Measurements from ENCODE around the gene NRIP1.

NRIP1 gene

DNA sequence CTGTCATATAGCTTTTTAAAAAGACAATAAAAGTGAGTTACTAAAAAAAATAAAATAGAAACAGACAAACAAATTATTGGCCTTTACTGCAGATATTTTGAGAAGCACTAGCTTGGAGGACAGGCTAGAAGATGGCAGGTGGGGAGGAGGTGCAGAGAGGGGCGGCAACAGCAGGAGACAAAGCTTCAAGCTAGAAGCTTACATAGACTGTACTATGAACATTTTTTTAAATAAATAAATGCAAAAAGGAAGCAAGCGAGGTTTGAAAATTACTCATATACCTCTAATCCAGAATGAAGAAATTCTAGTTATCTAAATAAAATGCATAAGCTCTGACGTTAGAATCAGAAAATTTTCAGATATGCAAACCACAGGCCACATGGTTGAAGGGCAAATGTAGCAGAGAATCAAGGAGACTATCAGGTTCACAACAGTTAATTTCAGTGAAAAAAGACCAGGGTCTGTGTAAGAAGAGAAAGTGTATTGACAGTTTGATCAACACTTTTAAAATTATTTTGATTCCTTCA, 54.9 kb downstream of the NRIP1 start:
- Histone ChIP-seq H3K4me3 (ENCODE audit: low read length) (no peak overlapping the region), H3K4me2 (ENCODE audit: low read length) (no peak overlapping the region), H3K9me3 (ENCODE audit: insufficient read depth, low read length) (no peaks in the 10 kb centered on the region), H3K4me1 (ENCODE audit: low read length) (no peaks in the 10 kb centered on the region), H4K20me1 (ENCODE audit: insufficient read depth, low read length) (no peaks in the 10 kb centered on the region), H3K79me2 (ENCODE audit: low read length) (no peaks in the 10 kb centered on the region), H3K27me3 (ENCODE audit: low read depth, low read length) (no peaks in the 10 kb centered on the region), H3K27ac (ENCODE audit: low read length) (no peak overlapping the region), H3K36me3 (replicated peaks; ENCODE audit: low read depth, low read length) (no peaks in the 10 kb centered on the region), H2AFZ (ENCODE audit: low read depth, low read length) (no peak overlapping the region), H3K9ac (ENCODE audit: low read length) (no peak overlapping the region)
- TF ChIP-seq, protein P1, sequence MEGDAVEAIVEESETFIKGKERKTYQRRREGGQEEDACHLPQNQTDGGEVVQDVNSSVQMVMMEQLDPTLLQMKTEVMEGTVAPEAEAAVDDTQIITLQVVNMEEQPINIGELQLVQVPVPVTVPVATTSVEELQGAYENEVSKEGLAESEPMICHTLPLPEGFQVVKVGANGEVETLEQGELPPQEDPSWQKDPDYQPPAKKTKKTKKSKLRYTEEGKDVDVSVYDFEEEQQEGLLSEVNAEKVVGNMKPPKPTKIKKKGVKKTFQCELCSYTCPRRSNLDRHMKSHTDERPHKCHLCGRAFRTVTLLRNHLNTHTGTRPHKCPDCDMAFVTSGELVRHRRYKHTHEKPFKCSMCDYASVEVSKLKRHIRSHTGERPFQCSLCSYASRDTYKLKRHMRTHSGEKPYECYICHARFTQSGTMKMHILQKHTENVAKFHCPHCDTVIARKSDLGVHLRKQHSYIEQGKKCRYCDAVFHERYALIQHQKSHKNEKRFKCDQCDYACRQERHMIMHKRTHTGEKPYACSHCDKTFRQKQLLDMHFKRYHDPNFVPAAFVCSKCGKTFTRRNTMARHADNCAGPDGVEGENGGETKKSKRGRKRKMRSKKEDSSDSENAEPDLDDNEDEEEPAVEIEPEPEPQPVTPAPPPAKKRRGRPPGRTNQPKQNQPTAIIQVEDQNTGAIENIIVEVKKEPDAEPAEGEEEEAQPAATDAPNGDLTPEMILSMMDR (IDR thresholded peaks at IDR 0.05; ENCODE audit: low read depth, low read length), result no peak
- TF ChIP-seq EZH2phosphoT487 (IDR thresholded peaks at IDR 0.05; ENCODE audit: low read depth), result no peak

DNA sequence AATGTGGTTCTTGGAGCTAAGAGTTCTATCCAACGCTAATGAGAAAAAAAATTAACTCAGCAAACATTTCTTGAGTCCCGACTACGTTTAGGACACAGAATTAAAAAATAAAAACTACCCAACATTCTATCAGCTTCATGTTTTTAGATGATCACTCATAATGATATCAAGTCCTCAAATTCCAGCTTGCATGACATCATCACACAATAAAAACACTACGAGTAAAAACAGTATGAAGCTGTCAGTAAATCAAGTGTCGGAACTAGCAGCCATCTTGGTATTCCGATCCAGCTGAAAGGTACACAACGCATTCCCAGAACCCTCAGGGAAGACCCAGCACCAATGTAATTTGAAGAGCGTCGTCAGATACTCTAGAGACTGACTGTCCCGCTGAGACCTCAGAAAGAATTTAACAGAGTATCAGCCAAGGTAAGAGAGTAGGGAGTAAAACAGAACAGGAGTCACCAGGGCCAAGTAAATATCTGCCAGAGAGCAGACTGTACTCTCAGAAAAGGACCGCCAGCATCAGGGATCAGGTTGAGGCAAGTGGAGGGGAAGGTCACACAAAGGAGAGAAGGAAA, 57.0 kb downstream of the NRIP1 start:
- Histone ChIP-seq H3K27ac (ENCODE audit: low read length) (no peak overlapping the region), H2AFZ (ENCODE audit: low read depth, low read length) (no peak overlapping the region), H3K4me1 (ENCODE audit: low read length) (no peaks in the 10 kb centered on the region), H3K27me3 (ENCODE audit: low read depth, low read length) (no peaks in the 10 kb centered on the region), H3K9me3 (ENCODE audit: insufficient read depth, low read length) (no peaks in the 10 kb centered on the region), H3K36me3 (replicated peaks; ENCODE audit: low read depth, low read length) (no peaks in the 10 kb centered on the region), H4K20me1 (ENCODE audit: insufficient read depth, low read length) (no peaks in the 10 kb centered on the region), H3K9ac (ENCODE audit: low read length) (no peak overlapping the region), H3K4me3 (ENCODE audit: low read length) (no peak overlapping the region), H3K79me2 (ENCODE audit: low read length) (no peaks in the 10 kb centered on the region), H3K4me2 (ENCODE audit: low read length) (no peak overlapping the region)
- TF ChIP-seq, protein P1 (IDR thresholded peaks at IDR 0.05; ENCODE audit: low read depth, low read length), result no peak
- TF ChIP-seq EZH2phosphoT487 (IDR thresholded peaks at IDR 0.05; ENCODE audit: low read depth), result no peak

DNA sequence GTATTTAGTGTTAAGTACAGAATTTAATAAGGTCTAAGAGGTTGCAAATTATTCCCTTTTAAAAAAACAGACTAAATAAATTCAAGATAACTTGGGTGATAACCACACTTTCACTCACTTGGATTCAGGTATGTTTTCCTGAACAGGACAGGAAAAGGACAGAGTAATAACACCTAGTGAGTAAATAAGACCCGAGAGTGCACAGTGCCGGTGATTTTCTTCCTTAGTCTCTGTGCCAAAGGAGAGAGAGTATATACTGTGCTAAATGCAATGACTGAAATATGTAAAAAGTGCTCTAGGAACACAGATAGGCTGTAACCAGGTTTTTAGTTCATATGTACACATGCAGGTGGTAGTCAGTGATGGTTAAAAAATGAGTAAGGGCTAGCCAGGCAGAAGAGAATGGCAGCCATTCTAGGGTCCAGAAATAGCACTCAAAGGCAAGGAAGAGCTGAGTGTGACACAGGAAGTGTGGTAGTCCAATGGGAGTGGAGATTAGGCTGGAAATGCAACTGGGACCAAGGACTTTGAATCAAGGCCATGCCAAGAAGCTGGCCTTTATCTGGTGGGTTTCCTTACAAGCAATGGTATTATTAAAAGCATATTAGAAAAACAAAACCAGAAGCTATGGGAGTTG, 58.1 kb downstream of the NRIP1 start:
- H3K27me3 ChIP-seq (ENCODE audit: low read depth, low read length), result no peaks in the 10 kb centered on the region
- no peaks in the 10 kb centered on the region for H4K20me1 ChIP-seq (ENCODE audit: insufficient read depth, low read length)
- TF ChIP-seq, protein P1 (IDR thresholded peaks at IDR 0.05; ENCODE audit: low read depth, low read length), result no peak
- TF ChIP-seq EZH2phosphoT487 (IDR thresholded peaks at IDR 0.05; ENCODE audit: low read depth), result no peak
- H3K4me3 ChIP-seq (ENCODE audit: low read length), result no peak overlapping the region
- no peak overlapping the region for H3K27ac ChIP-seq (ENCODE audit: low read length)
- no peaks in the 10 kb centered on the region for H3K36me3 ChIP-seq (replicated peaks; ENCODE audit: low read depth, low read length)
- no peaks in the 10 kb centered on the region for H3K79me2 ChIP-seq (ENCODE audit: low read length)
- H2AFZ ChIP-seq (ENCODE audit: low read depth, low read length), result no peak overlapping the region
- H3K4me1 ChIP-seq (ENCODE audit: low read length), result peaks cover 6% of the 10 kb centered on the region
- no peak overlapping the region for H3K9ac ChIP-seq (ENCODE audit: low read length)
- H3K9me3 ChIP-seq (ENCODE audit: insufficient read depth, low read length), result no peaks in the 10 kb centered on the region
- no peak overlapping the region for H3K4me2 ChIP-seq (ENCODE audit: low read length)

DNA sequence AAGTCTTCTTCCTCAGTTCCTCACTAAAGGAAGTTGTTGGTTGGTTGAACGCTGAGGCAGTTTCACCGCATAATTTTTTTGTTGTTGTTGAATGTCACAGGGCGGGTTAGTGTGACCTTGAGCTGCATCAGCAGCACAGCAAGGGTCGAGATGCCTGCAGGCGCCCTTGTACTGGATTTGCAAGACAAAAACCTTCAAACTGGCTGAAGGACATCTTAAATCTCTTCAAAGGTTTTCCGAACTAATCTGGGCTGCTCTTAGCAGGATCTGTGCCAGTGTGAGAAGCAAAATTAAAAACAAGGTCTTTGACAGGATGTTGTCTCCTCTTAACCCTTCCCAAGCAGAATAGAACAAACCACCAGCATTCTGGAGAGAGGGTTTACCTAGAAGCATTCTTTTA, 59.4 kb downstream of the NRIP1 start:
- Histone ChIP-seq H3K9me3 (ENCODE audit: insufficient read depth, low read length) (no peaks in the 10 kb centered on the region), H3K9ac (ENCODE audit: low read length) (no peak overlapping the region), H3K36me3 (replicated peaks; ENCODE audit: low read depth, low read length) (no peaks in the 10 kb centered on the region), H2AFZ (ENCODE audit: low read depth, low read length) (no peak overlapping the region), H4K20me1 (ENCODE audit: insufficient read depth, low read length) (no peaks in the 10 kb centered on the region), H3K4me2 (ENCODE audit: low read length) (no peak overlapping the region), H3K27me3 (ENCODE audit: low read depth, low read length) (no peaks in the 10 kb centered on the region), H3K4me1 (ENCODE audit: low read length) (peaks cover 20% of the 10 kb centered on the region), H3K27ac (ENCODE audit: low read length) (no peak overlapping the region), H3K4me3 (ENCODE audit: low read length) (no peak overlapping the region), H3K79me2 (ENCODE audit: low read length) (no peaks in the 10 kb centered on the region)
- TF ChIP-seq, protein P1 (IDR thresholded peaks at IDR 0.05; ENCODE audit: low read depth, low read length), result no peak
- no peak for TF ChIP-seq EZH2phosphoT487 (IDR thresholded peaks at IDR 0.05; ENCODE audit: low read depth)
